T-helper 9 cell (primary cell): ENCODE data around the gene SELENOI.
"Not testable (repeated sequence)": the region's sequence is repeated elsewhere in the genome, so short reads cannot be mapped to it uniquely, and the experiment has no call there.

ENCODE experiments used
- DNase-seq: peaks from one replicate; pipeline ENCODE4 v3.0.0-alpha.2; 2020

SELENOI gene

GRCh38 chr2:26359886-26360473, 14.0 kb downstream of the SELENOI start:
- no peak for DNase-seq

GRCh38 chr2:26363323-26363722, 17.4 kb downstream of the SELENOI start:
- no peak for DNase-seq

GRCh38 chr2:26363958-26364357, 18.0 kb downstream of the SELENOI start:
- DNase-seq, result no peak

GRCh38 chr2:26364669-26365068, 18.7 kb downstream of the SELENOI start:
- no peak for DNase-seq

GRCh38 chr2:26366957-26367356, 21.0 kb downstream of the SELENOI start:
- no peak for DNase-seq

- not testable (repeated sequence) for DNase-seq
Measured at GRCh38 chr2:26369664-26370063, 23.7 kb downstream of the SELENOI start.

GRCh38 chr2:26370909-26371308, 25.0 kb downstream of the SELENOI start:
- not testable (repeated sequence) for DNase-seq

- DNase-seq, result no peak
Measured at GRCh38 chr2:26376799-26377198, 30.9 kb downstream of the SELENOI start.

GRCh38 chr2:26380281-26380680, 34.3 kb downstream of the SELENOI start:
- no peak for DNase-seq

- no peak for DNase-seq
Measured at GRCh38 chr2:26382564-26382963, 36.6 kb downstream of the SELENOI start.

- DNase-seq, result no peak
Measured at GRCh38 chr2:26384183-26384582, 38.2 kb downstream of the SELENOI start.

- no peak for DNase-seq
Measured at GRCh38 chr2:26384597-26384996, 38.7 kb downstream of the SELENOI start.

- no peak for DNase-seq
Measured at GRCh38 chr2:26387189-26387588, 41.2 kb downstream of the SELENOI start.

- no peak for DNase-seq
Measured at GRCh38 chr2:26394694-26395093, 48.8 kb downstream of the SELENOI start.

GRCh38 chr2:26395394-26395793, 49.5 kb downstream of the SELENOI start:
- DNase-seq, result no peak

GRCh38 chr2:26396734-26397298, 50.9 kb downstream of the SELENOI start:
- no peak for DNase-seq

- DNase-seq, result no peak
Measured at GRCh38 chr2:26399771-26400376, 53.9 kb downstream of the SELENOI start.

- no peak for DNase-seq
Measured at GRCh38 chr2:26400723-26401122, 54.8 kb downstream of the SELENOI start.

GRCh38 chr2:26401739-26402541, 56.0 kb downstream of the SELENOI start, which contains the start of gene DRC1:
DRC1 (plus strand) TSS chr2:26401920; CDS start chr2:26401990, 70 bp downstream.
- DNase-seq, result no peak

GRCh38 chr2:26407526-26407925, 61.6 kb downstream of the SELENOI start:
- no peak for DNase-seq

- DNase-seq, result no peak
Measured at GRCh38 chr2:26409785-26410184, 63.8 kb downstream of the SELENOI start.

- no peak for DNase-seq
Measured at GRCh38 chr2:26410764-26411243, 64.9 kb downstream of the SELENOI start.

GRCh38 chr2:26411419-26411818, 65.5 kb downstream of the SELENOI start:
- no peak for DNase-seq
